NCI-H1417 (cell line): ENCODE data around the gene MARCHF5.

Experiments
- DNase-seq, 3 experiments: peaks; one replicate each; lab custom pipeline; 2025; lab: John Stamatoyannopoulos, UW

MARCHF5 gene, protein sequence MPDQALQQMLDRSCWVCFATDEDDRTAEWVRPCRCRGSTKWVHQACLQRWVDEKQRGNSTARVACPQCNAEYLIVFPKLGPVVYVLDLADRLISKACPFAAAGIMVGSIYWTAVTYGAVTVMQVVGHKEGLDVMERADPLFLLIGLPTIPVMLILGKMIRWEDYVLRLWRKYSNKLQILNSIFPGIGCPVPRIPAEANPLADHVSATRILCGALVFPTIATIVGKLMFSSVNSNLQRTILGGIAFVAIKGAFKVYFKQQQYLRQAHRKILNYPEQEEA

DNA sequence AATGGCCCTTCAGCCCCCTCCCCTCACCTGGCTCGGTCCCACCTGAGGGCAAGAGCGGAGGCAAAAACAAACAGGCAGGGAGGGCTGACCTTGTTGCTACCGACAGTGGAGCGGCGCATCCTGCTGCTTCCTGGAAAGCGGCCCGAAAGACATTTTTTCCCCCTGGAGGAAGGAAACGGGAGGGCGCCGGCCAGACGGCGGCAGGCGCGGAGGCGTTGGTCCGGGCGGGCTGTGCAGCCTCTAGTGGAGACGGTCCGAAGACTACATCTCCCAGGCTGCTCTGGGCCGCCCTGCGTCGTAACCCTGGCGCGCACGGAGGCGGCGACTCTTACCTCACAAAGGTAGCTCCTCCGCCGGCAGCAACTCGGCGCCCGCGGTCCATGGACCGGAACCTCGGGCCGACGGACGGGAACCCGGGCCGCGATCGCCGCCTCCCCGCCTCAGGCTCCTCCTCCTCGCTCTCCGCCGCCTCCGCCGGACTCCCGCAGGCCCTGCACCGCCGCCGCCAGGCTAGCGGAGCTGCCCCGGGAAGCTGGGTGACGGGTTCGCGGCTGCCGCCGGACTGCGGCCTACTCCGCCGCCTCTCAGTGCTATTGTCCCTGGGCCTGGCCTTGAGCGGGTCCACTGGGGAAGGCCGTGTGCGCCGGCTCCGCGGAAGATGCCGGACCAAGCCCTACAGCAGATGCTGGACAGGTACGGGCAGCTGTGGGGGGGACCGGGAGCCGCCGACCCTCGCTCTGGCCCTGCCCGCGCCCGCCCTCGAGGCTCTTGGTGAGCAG is at the start of gene MARCHF5, which contains the start of gene CPEB3:
Gene MARCHF5, plus strand, starts transcription at position 331 of the 779 bp plus-strand sequence. Its CDS starts 328 bp downstream, at position 659.
Gene CPEB3, minus strand, starts transcription at position 242 of the 779 bp plus-strand sequence. CDS start 50,728 bp downstream, outside the sequence.
- peak; percentile 84 to 94 (median 89) for DNase-seq

DNA sequence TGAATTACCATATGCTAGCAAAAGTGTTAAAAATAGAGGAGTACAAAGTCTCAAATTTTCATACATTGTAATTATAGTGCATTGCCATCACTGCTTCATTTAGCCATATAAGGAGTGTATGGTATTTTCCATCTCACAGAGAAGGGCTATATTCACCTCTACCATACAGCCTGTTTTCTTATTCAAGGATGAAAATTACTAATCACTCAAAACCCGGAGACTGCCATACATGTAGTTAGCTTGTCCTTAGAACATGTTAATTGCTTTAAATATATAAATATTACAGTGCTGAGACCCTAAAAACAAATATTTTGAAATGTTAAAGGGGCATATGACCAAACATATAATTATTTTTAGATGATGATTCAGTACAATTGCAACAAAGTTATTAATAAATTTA is 49.5 kb upstream of the MARCHF5 start:
- no peak for DNase-seq

DNA sequence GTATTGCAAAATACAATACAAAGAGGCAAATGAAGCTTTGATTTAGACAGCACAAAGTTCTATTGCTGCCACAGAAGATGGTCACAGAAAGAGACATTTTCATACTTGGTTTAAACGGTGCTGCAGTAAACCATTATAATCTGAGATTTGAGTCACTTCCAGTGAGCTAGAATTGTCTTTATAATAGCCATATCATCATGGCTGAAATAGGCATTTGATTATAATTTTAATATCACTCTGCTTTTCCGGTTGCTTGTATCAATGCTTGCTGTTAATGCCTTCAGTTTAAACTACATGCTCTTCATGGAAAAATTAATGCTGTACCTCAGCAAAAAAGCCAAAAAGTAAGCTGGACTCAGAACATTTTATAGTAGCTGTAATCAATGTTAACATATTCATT is 48.6 kb upstream of the MARCHF5 start:
- DNase-seq, result no peak

DNA sequence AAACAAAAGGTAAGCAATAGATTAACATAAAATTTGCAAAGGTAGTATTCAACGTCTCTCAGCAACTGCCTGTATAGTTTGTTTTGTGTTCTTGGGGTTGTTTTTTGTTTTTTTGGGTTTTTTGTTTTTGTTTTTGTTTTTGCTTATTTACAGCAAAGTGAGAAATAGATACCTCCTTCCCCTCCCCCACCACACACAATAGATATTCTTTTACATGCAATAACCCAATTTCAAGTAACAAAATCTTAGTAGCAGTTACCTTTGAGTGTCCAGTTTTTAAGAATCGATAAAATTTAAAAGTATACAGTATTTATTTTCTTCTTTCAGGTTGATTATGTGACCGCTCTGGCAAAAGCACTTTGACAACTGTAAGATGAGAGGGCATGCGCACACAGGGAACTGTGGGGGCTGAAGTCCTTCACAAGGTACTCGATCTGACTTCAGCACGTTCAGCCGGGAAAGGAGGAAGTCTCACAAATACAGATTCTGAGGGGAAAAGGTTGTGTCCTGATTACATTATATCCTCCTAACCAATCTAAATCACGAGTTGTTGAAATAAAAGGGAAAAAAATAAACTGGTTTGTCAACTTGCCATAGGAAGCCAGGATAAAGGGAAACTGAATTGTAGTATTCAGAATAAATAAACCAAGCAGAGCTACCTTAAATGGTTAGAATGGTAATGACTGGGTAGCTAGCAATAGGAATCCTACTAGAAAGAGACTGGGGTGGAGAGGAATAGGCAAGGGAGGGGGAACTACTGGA is 47.9 kb upstream of the MARCHF5 start:
- peak; percentile 41 to 79 (median 48) for DNase-seq

DNA sequence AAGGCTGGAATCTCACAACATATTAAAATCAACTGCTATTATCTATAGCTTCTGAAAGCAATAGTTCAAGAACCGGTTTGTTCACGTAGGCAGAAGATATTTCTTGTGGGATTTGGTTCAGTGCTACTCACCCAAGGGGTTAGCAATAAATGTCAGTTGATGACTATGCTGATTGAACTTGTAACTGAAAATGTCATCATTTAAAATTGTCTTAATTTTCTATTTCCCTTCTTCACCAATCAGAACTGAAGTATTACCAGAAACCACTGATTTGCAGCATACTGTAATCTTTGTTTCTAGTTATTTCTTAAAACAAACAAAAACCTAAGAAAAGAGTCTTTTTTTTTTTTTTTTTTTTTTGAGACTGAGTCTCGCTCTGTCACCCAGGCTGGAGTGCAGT is 46.2 kb upstream of the MARCHF5 start:
- no peak for DNase-seq

DNA sequence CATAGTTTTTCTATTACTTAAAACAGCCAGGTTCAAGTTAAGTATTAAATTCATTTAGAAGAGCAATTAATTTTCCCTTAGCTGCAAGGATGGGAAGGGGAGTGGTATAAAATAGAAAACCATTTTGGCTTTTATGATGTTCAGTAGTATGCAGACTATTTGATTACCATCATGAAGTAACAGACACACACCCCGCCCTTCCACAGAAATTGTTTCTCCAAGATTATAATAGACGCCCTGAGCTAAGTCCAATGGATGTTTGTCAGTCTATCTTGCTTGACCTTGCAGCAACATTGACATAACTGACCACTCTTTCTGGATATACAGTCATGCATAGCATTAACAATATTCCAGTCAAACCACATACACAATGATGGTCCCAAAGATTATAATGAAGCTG is 42.4 kb upstream of the MARCHF5 start:
- DNase-seq, result no peak

DNA sequence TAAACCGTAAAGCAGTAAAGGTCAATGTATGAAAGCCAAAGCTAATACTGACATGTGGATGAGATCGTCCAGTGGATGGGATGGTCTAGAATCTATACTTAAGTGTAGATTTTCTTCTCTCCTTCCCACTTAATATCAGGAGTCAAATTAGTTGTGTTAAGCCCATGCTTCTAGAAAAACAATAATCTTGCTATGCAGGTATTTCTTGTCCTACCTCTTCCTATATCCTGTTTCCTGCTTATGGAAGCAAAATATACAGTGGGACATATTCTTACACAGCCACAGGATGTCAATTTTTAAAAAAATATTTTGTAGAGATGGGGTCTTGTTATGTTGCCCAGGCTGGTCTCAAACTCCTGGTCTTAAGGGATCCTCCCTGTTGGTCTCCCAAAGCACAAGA is 27.6 kb upstream of the MARCHF5 start:
- DNase-seq, result no peak

DNA sequence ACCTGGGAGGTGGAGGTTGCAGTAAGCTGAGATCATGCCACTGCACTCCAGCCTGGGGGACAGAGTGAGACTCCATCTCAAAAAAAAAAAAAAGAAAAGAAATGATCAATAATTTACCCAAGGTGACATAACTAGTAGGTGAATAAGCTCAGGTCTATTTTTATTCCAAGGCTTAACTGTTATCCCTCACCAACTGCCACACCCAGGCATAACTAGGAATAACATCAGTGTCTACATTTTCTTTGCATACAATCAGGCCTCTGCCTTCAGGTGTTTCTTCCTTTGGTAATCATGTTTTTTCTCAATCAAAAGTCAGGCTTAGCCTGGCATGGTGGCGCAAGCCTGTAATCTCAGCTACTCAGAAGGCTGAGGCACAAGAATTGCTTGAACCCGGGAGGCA is 26.7 kb upstream of the MARCHF5 start:
- DNase-seq, result no peak

DNA sequence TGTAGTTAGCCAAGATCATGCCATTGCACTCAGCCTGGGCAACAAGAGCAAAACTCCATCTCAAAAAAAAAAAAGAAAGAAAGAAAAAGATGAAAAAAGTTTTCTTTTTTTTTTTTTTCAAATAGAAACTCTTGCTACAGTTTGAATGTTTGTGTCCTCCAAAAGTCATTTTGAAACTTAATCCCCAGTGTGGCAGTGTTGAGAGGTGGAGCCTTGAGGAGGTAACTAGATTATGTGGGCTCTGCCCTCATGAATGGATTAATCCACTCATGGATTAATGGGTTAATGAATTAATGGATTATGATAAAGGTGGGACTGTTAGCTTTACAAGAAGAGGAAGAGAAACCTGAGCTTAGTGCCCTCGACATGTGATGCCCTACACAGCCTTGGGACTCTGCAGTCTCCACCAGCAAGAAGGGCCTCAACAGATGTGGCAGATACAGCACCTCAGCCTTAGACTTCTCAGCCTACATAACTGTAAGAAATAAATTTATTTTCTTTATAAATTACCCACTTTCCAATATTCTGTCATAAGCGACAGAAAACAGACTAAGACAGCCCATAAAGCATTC is 25.2 kb upstream of the MARCHF5 start:
- no peak for DNase-seq

DNA sequence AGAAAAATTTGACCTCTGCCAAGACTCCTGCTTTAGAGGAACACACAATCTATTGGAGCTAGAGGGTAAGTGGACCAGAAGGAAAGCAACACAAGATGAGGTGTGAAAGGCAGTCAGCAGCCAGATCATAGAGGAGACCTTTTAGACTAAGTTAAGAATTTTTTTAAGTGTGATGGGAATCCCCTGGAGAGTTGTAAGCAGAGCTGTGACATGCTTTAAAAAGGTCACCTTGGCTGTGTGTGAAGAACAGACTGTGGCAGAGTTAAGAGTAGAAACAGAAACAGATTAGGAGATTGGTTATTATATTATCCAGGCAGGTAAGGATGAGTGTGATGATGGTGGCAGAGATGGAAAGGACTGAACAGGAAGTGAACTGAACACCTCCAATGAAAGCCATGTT is 23.6 kb upstream of the MARCHF5 start:
- no peak for DNase-seq

DNA sequence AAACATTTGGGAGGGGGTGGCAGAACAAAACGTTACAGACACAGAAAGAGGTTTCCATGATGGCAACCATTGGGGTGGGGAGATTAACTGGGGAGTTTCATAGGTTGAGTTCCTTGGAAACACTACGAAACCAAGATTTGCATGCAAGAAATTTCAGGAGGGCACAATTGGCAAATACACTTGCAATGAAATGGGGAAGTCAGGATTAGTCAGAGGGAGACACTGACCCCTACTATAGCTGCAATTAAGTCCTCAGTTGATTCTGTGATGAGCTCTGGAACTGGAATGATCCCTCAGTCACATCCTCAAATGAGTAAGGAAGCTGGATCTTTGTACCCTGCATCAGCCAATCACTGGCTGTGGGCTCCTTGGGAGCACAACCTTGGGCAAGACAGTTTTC is 22.2 kb upstream of the MARCHF5 start:
- no peak for DNase-seq

DNA sequence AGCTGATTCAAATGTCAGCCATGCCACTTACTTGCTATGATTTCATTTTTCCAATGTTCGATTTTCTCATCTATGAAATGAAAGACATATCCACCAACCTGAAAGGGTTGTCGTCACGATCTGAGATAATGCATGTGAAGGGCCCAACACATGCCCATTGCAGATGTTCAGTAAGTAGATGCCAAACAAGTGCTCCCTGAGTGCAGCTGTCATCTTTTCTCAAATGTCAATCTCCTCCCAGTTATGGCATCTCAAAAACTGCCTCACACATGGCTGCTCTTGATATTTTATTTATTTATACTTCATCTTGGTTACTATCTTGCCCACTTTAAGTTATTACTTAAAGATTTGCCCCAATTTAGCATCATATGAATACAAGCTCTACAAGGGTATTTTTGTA is 16.9 kb upstream of the MARCHF5 start:
- no peak for DNase-seq

DNA sequence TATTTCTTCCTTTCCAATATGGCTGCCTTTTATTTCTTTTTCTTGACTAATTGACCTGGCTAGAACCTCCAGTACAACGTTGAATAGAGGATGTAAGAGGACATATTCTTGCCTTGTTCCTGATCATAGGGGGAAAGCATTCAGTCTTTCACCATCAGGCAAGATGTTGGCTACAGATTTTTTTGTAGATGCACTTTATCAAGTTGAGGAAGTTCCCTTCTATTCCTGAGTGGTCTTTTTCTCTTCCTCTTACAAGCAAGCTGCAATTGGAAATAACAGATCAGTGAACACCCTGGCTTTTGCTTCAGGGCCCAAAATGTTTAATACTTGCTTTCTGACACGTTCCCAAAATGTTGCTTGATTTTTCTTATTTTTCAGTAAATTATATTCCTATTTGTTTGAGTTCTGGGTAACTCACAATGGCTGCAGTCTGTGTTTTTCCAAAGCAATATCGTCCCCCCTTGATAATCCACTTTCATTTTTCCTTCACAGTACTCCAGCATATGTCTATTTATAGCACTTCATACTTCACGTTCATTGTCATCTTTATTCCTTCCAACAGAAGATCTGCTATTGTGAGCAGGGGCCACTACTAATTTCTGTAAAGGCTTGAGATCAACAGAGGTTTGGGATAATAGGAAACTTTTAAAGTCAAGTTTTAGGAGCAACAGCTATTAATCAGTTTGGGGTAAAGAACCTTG is 11.8 kb upstream of the MARCHF5 start:
- DNase-seq, result no peak

DNA sequence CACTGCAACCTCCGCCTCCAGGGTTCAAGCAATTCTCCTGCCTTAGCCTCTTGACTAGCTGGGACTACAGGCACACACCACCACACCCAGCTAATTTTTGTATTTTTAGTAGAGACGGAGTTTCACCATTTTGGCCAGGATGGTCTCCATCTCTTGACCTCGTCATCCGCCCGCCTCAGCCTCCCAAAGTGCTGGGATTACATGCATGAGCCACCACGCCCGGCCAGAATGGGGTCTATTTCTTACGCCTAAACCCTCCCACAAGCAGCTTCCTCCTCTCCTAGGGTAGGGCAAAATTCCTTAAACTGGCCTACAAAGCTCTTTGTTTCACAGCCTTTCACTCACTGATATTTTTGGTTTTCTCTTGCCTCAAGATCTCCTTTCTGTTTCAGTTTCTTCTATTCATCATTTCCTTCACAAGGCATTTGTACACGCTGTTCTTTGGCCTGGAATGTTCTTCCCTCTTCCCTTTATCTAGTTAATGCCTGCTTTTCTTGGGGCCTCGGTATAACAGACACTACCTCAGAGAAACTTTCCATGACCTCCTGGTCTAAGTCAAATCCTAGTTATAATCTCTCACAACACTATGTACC is 6.8 kb upstream of the MARCHF5 start:
- DNase-seq, result no peak

DNA sequence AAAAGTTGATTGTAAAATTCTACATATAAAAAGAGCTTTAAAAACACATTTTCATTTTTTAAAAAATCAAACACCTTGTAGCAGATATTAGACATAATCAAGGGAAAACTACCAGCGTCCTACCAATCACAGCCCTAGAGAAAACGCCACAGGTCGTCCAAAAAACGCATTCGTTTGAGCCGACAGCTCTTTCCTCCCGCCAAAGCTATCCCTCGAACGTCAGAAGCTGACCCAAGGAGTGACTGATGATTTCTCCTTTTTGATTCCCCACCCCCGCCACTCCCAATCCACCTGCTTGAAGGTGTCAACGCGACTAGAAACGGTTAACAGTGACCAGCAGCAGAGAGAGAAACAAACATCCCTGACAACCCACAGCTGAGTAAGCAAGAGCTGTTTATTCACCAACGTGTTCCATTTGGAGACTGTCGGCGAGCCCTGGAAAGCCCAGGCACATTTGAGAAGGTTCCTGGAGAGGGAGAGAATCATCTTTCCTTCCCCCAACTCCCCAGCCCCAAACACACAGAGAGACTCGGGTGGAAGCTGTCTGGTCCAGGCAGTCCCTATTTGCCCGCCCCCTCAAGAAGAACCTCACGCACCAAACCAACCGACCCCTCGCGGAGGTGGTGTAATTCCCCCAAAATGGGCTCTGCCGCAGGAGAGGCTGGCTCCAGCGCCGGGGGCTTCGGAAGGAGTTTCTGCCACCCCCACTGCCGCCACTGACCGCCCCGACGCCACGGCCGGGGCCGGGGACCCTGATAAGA is 711 bp upstream of the MARCHF5 start:
- DNase-seq, result peak; percentile 17 to 89 (median 75)

DNA sequence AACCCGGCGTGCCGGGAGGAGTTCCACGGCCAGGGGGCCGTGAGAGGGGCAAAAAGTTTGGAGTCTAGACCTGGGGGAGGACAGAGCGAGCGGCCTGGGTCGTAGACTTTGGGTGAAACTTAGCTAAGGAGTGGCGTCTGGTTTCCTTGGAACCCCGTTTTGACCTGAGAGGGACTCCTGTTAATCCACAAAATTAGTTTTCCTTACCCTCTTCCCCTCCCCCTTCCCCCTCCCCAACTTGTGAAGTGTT is 574 bp downstream of the MARCHF5 start:
- no peak for DNase-seq

DNA sequence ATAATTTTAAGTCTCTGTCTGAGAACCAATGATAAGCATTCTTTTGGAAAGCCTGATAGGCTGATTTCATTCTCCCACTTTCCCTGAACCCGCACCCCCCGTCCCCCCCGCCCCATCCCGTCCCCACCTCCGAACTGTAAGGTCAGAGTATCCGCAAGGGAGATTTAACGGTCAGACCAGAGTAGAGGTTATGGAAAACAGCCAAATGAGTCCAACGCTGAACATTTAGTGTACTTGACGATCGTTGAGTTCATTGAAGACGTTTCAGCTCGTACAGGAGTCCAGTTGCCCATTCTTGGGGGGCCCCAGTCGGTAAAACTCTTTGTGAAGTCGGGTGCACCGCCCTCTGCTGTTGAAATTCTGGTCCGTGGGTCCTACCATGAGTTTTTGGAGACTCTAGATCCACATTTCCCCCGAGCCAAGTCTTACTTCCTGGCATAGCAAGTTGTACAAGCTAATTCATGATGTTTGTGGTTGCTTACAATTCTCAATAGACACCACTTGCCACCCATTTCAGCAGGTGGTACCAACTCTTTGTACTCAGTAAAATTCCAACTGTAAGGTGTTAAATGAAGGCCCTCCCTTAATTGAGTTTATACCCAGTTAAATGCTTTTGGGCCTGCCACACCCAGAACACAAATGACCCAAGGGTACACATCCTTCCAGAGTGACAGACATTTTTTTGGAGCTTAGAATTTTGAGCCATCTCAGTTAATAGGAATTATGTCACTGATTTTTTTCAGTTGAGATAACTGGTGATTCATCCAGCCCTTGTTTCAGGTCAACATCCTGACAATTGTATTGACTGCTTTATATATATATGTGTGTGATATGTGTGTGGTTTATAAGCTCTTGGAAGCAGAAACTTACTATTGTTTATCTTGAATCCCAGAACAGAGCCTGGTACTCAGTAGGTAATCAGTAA is 1.2 kb downstream of the MARCHF5 start:
- peak; percentile 3 to 38 (median 31) for DNase-seq

DNA sequence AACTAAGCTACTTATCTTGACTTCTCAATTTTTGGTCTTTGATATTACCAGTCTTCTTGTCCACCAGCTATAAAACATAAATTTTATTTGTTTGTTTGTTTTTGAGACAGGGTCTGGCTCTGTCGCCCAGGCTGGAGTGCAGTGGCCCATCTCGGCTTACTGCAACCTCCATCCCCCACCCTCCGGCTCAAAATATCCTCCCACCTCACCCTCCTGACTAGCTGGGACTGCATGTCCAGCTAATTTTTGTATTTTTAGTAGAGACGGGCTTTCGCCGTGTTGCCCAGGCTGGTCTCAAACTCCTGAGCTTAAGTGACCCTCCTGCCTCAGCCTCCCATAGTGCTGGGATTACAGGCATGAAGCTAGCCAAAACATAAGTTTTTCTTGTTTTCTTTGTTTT is 7.5 kb downstream of the MARCHF5 start:
- no peak for DNase-seq

DNA sequence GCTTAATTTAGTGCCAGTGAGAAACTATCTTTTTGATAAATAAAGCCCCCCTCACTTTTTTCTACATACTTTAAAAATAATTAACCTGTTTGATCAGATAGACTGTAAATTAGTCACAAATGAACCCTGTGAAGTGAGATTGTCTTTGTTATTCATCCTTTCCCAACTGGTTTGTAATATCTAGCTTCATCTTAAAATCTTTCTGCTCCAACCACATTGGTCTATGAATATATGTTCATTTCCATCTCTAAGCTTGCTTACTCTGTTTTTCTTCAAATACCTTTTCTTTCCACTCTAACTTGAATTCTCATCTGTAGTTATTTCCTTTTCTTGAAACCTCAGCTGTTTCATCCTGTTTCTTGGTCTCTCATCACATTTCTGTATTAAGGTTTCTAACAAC is 12.1 kb downstream of the MARCHF5 start:
- DNase-seq, result no peak

DNA sequence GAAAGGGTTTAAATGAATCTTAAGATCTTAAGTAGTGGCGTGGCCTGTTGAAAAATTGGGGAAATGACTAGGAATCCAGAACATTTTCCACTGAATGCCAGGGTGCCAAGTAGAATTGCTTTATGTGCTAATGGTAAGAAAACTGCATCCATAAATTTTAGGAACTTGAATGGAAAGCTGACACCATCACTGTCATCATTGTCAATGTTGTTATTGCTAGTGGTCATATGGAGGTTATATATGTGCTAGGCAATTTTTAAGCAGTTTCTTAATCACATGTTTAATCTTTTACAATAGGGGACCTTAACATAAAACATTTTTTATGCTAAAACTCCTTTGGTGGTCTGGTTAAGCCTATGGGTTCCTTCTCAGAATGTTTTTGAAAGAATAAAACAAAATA is 13.1 kb downstream of the MARCHF5 start:
- no peak for DNase-seq
